ENCODE measurements around the gene RRAD.

DNA sequence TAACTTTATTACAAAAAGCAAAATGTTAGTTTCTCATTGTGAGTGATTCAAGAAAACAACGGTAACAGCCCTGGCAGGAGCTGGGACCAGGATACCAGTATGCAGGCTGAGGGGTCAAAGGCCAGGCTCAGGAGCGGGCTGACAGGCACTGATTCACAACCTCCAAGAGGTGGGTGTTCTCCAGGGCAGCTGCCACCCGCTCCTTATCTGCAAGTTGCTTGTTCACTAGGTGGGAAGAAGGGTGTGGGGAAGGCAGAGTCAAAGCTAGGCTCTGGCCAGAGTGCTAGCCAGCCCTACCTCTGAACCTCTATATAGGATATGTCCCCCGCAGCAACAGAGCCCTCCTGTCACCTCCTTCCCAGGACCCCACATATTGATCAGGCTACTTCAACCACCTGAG is 6.7 kb upstream of the RRAD start:
- no peak for TF ChIP-seq POLR2A (IDR thresholded peaks at IDR 0.05)
- TF ChIP-seq, protein P1, sequence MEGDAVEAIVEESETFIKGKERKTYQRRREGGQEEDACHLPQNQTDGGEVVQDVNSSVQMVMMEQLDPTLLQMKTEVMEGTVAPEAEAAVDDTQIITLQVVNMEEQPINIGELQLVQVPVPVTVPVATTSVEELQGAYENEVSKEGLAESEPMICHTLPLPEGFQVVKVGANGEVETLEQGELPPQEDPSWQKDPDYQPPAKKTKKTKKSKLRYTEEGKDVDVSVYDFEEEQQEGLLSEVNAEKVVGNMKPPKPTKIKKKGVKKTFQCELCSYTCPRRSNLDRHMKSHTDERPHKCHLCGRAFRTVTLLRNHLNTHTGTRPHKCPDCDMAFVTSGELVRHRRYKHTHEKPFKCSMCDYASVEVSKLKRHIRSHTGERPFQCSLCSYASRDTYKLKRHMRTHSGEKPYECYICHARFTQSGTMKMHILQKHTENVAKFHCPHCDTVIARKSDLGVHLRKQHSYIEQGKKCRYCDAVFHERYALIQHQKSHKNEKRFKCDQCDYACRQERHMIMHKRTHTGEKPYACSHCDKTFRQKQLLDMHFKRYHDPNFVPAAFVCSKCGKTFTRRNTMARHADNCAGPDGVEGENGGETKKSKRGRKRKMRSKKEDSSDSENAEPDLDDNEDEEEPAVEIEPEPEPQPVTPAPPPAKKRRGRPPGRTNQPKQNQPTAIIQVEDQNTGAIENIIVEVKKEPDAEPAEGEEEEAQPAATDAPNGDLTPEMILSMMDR (IDR thresholded peaks at IDR 0.05), result no peak

All from heart left ventricle (tissue), 13 donors.